ENCODE results near the gene CLDN2. TPM values are rescaled to one million over a fixed set of nuclear protein-coding genes. Genes with fewer than 3 reads are reported as not detected.
A peak's percentile ranks its signal among the peaks of the same experiment; 100 is the strongest.

The CLDN2 gene
- total and polyA plus RNA-seq, 2 of the 13 experiments (the other 11 are each of a cell fraction or from before 2014, with no cell fraction given) = 1.3 to 1.5 TPM

- no peak for TF ChIP-seq HNRNPLL (IDR thresholded peaks at IDR 0.05; ENCODE audit: low read depth, low read length, poor library complexity, severe bottlenecking)
- no peak for TF ChIP-seq CBX1 (IDR thresholded peaks at IDR 0.05; ENCODE audit: low read depth)
- peak; percentile 27; the same call in 1 of the 2 replicates for TF ChIP-seq PRDM10 (CRISPR knock-in tag; IDR thresholded peaks at IDR 0.05; ENCODE audit: low read depth)
- peak; percentile 73 for TF ChIP-seq CTCF (CRISPR knock-in tag; IDR thresholded peaks at IDR 0.05)
- no peak for TF ChIP-seq GPN1 (CRISPR knock-in tag; IDR thresholded peaks at IDR 0.05; ENCODE audit: borderline replicate concordance)
- TF ChIP-seq SIN3B (IDR thresholded peaks at IDR 0.05; ENCODE audit: low read length) = no peak
- TF ChIP-seq ZNF691 (CRISPR knock-in tag; IDR thresholded peaks at IDR 0.05; ENCODE audit: borderline replicate concordance, low read depth) = no peak
- no peak for TF ChIP-seq SRSF4 (IDR thresholded peaks at IDR 0.05; ENCODE audit: low read depth, low read length, poor library complexity, severe bottlenecking)
- TF ChIP-seq AGO2 (optimal IDR thresholded peaks at IDR 0.05; ENCODE audit: low read depth, low read length) = no peak
- no peak for TF ChIP-seq SKIL (CRISPR knock-in tag; IDR thresholded peaks at IDR 0.05; ENCODE audit: borderline replicate concordance)
- TF ChIP-seq TERF1 (CRISPR knock-in tag; IDR thresholded peaks at IDR 0.05) = no peak
- TF ChIP-seq SMYD3 (CRISPR knock-in tag; IDR thresholded peaks at IDR 0.05) = no peak
- no peak for TF ChIP-seq ESRRA (CRISPR knock-in tag; IDR thresholded peaks at IDR 0.05; ENCODE audit: low read depth)
- TF ChIP-seq NR3C1 (CRISPR knock-in tag; IDR thresholded peaks at IDR 0.05) = no peak
- no peak for TF ChIP-seq TCF7 (IDR thresholded peaks at IDR 0.05; ENCODE audit: low read depth)
- no peak for TF ChIP-seq TBX3 (IDR thresholded peaks at IDR 0.05; ENCODE audit: borderline replicate concordance)
- TF ChIP-seq PLRG1 (conservative IDR thresholded peaks at IDR 0.05) = no peak
- no peak for TF ChIP-seq DPF2 (CRISPR knock-in tag; IDR thresholded peaks at IDR 0.05; ENCODE audit: borderline replicate concordance, low read depth)
Measured at GRCh38 chrX:106898462-106898861, 21.7 kb upstream of the CLDN2 start (continued).

All from HepG2 (cell line).